Spleen (tissue), 11 donors: ENCODE measurements around the gene GNPTG. TPM values are rescaled to one million over a fixed set of nuclear protein-coding genes. Genes with fewer than 3 reads are reported as not detected.

Experiments used
- DNase-seq: peaks from one replicate; pipeline ENCODE4 v3.0.0-alpha.2; 2020
- H3K27ac ChIP-seq, 8 donors: fragments of 200-600 bp; sonication (generic) in 7 of 8; 1 replicate in 4 of 8; 2 replicates in 4 of 8; pipeline versions ENCODE4 v1.5.0 to v1.8.0; 2016 to 2021; ENCODE audit warnings: inconsistent platforms in 4 of 8, mild to moderate bottlenecking in 4 of 8, moderate library complexity in 1 of 8
- H3K27me3 ChIP-seq, 7 donors: fragments of 200-600 bp; sonication (generic) in 6 of 7; replicated peaks in 1 of 7; 1 replicate in 4 of 7; 2 replicates in 3 of 7; pipeline versions ENCODE4 v1.5.0 to v1.8.0; 2016 to 2021; ENCODE audit warnings: inconsistent platforms in 3 of 7, mild to moderate bottlenecking in 1 of 7
- H3K36me3 ChIP-seq, 6 donors: fragments of 200-600 bp; sonication (generic) in 5 of 6; 1 replicate in 4 of 6; 2 replicates in 2 of 6; pipeline versions ENCODE4 v1.5.0 to v1.8.0; 2016 to 2021; ENCODE audit warnings: inconsistent platforms in 2 of 6
- H3K4me1 ChIP-seq, 6 donors: fragments of 200-600 bp; sonication (generic) in 5 of 6; 1 replicate in 3 of 6; 2 replicates in 3 of 6; pipeline versions ENCODE4 v1.5.0 to v1.8.0; 2016 to 2021; ENCODE audit warnings: inconsistent platforms in 3 of 6
- H3K4me3 ChIP-seq, 8 donors: fragments of 200-600 bp; sonication (generic) in 7 of 8; 1 replicate in 4 of 8; 2 replicates in 4 of 8; pipeline versions ENCODE4 v1.5.0 to v1.8.0; 2016 to 2021; ENCODE audit warnings: inconsistent platforms in 4 of 8, mild to moderate bottlenecking in 4 of 8, moderate library complexity in 2 of 8
- H3K9me3 ChIP-seq, 8 donors: fragments of 200-600 bp; sonication (generic) in 7 of 8; 1 replicate in 4 of 8; 2 replicates in 4 of 8; pipeline versions ENCODE4 v1.5.0 to v1.8.0; 2016 to 2021; ENCODE audit warnings: inconsistent platforms in 4 of 8
- POLR2A ChIP-seq, 3 donors: fragments of 450-650 bp; IDR thresholded peaks; one replicate each; pipeline ENCODE4 v1.5.1; 2017; ENCODE audit warnings: antibody characterized with exemption in 3 of 3, mild to moderate bottlenecking in 1 of 3
- POLR2AphosphoS5 ChIP-seq, 3 donors: sonication (generic); formaldehyde crosslinking; IDR thresholded peaks; one replicate each; pipeline ENCODE4 v1.5.1; 2017; ENCODE audit warnings: antibody characterized with exemption in 3 of 3
- WGBS, 5 donors: extraction: QIAGEN DNeasy Blood & Tissue Kit in 3 of 5; methylation state at CpG; one replicate each; pipeline versions ENCODE4 v1.1.5 to v1.1.7; 2013 to 2018; 5-methylcytosine and 5-hydroxymethylcytosine counted together
- intact Hi-C: fragments of 100-400 bp; cut with DNase I; formaldehyde crosslinking; loops from one replicate; pipeline ENCODE4 v1.15.0; 2023; ENCODE audit warnings: low total_unique reads
- polyA plus RNA-seq, 3 donors: library from polyadenylated mRNA; stranded (reverse); fragments of 200-250 nt; gene quantifications; one replicate each; pipeline ENCODE4 v1.2.1, GENCODE V29; 2013
- total RNA-seq, 7 donors: library from RNA; depleted of rRNA in 3 of 7; stranded (reverse); fragments of >200 nt in 3 of 7; fragmentation: NEBNext Ultra II Directional in 4 of 7; extraction: Animal tissue kit (Norgen Biotek cat#: 25700) in 4 of 7; gene quantifications; one replicate each; pipeline versions ENCODE4 v1.1.0 to v1.2.1, GENCODE V29; 2016 to 2021
- TF ChIP-seq, protein P1 (sequence below), 11 experiments: fragments of 200-600 bp in 7 of 11; fragments of 450-650 bp in 4 of 11; sonication (generic) in 4 of 11; IDR thresholded peaks in 8 of 11; conservative IDR thresholded peaks in 3 of 11; 1 replicate in 7 of 11; 2 replicates in 4 of 11; pipeline versions ENCODE4 v1.4.0 to v1.8.0; 2016 to 2021; ENCODE audit warnings: antibody characterized with exemption in 11 of 11, inconsistent platforms in 4 of 11, mild to moderate bottlenecking in 1 of 11
- donor health status: healthy with polysubstance abuse.
- donor health status: DM: no; HTN: no; CAD: no; lungs with moderate emphysema.
- donor health status: DM: no; HTN: no; CAD: no.
- donor health status: Bipolar disorder and iron deficiency.
- donor health status: healthy.
- donor health status: DM: no; HTN: no; CAD: no.
- donor health status: DM: yes; HTN: yes; CAD: no.

The GNPTG gene
- total and polyA plus RNA-seq, 10 donors = 55.6 to 80.6 (median 65.4) TPM

- Histone ChIP-seq H3K4me3 (no peak overlapping the region), H3K36me3 (peaks cover 0 to 31% (median 28%) of the 10 kb centered on the region in 6 donors), H3K27ac (no peak overlapping the region), H3K27me3 (no peaks in the 10 kb centered on the region), H3K9me3 (no peaks in the 10 kb centered on the region), H3K4me1 (peaks cover 4 to 44% (median 27%) of the 10 kb centered on the region in 6 donors)
- intact Hi-C loops = no loop called here
- WGBS, 5 donors = 60 to 87% (median 75%) methylated on average over 4 to 11 of the region's 11 CpGs
- TF ChIP-seq POLR2A (IDR thresholded peaks at IDR 0.05) (no peak), POLR2AphosphoS5 (IDR thresholded peaks at IDR 0.05) (no peak)
- TF ChIP-seq, protein P1, sequence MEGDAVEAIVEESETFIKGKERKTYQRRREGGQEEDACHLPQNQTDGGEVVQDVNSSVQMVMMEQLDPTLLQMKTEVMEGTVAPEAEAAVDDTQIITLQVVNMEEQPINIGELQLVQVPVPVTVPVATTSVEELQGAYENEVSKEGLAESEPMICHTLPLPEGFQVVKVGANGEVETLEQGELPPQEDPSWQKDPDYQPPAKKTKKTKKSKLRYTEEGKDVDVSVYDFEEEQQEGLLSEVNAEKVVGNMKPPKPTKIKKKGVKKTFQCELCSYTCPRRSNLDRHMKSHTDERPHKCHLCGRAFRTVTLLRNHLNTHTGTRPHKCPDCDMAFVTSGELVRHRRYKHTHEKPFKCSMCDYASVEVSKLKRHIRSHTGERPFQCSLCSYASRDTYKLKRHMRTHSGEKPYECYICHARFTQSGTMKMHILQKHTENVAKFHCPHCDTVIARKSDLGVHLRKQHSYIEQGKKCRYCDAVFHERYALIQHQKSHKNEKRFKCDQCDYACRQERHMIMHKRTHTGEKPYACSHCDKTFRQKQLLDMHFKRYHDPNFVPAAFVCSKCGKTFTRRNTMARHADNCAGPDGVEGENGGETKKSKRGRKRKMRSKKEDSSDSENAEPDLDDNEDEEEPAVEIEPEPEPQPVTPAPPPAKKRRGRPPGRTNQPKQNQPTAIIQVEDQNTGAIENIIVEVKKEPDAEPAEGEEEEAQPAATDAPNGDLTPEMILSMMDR (IDR thresholded peaks at IDR 0.05 in 8 of 11, conservative IDR thresholded peaks at IDR 0.05 in 3 of 11) = no peak
- DNase-seq = no peak
Measured at GRCh38 chr16:1345087-1345486, 6.6 kb upstream of the GNPTG start.

GRCh38 chr16:1345651-1346421, 5.9 kb upstream of the GNPTG start:
- no peaks in the 10 kb centered on the region for H3K9me3 ChIP-seq
- no peak overlapping the region for H3K4me3 ChIP-seq
- H3K27me3 ChIP-seq = no peaks in the 10 kb centered on the region
- DNase-seq = no peak
- peaks cover 0 to 37% (median 30%) of the 10 kb centered on the region in 6 donors for H3K36me3 ChIP-seq
- intact Hi-C loops = no loop called here
- TF ChIP-seq, protein P1 (IDR thresholded peaks at IDR 0.05 in 8 of 11, conservative IDR thresholded peaks at IDR 0.05 in 3 of 11) = no peak
- no peak for TF ChIP-seq POLR2A (IDR thresholded peaks at IDR 0.05)
- TF ChIP-seq POLR2AphosphoS5 (IDR thresholded peaks at IDR 0.05) = peak in 2 of 3 donors; percentile 17 to 54
- no peak overlapping the region for H3K27ac ChIP-seq
- WGBS, 5 donors = 70 to 84% (median 78%) methylated on average over 15 to 31 of the region's 31 CpGs
- peaks cover 9 to 51% (median 34%) of the 10 kb centered on the region in 6 donors for H3K4me1 ChIP-seq

GRCh38 chr16:1346422-1347285, 5.1 kb upstream of the GNPTG start:
- no peak for TF ChIP-seq POLR2A (IDR thresholded peaks at IDR 0.05)
- peak in 2 of 3 donors; percentile 2 to 13 for TF ChIP-seq POLR2AphosphoS5 (IDR thresholded peaks at IDR 0.05)
- TF ChIP-seq, protein P1 (IDR thresholded peaks at IDR 0.05 in 8 of 11, conservative IDR thresholded peaks at IDR 0.05 in 3 of 11) = no peak
- Histone ChIP-seq H3K4me1 (peaks cover 13 to 49% (median 36%) of the 10 kb centered on the region in 6 donors), H3K27ac (no peak overlapping the region), H3K4me3 (no peak overlapping the region), H3K9me3 (no peaks in the 10 kb centered on the region), H3K27me3 (no peaks in the 10 kb centered on the region), H3K36me3 (peaks cover 0 to 37% (median 30%) of the 10 kb centered on the region in 6 donors)
- no peak for DNase-seq
- 74 to 82% (median 77%) methylated on average over 19 to 34 of the region's 34 CpGs for WGBS, 5 donors
- intact Hi-C loops = no loop called here
